Ishikawa (cell line): Measurements from ENCODE around the gene CAMK2D.

ENCODE experiments used
- CEBPB ChIP-seq: IDR thresholded peaks from 2 replicates; pipeline ENCODE4 v1.6.1; 2012
- CREB1 ChIP-seq: IDR thresholded peaks from 2 replicates; pipeline ENCODE4 v1.6.1; 2012; ENCODE audit warnings: low read depth
- EGR1 ChIP-seq: IDR thresholded peaks from 2 replicates; pipeline ENCODE4 v1.6.1; 2012
- EP300 ChIP-seq: IDR thresholded peaks from 2 replicates; pipeline ENCODE4 v1.6.1; 2012; ENCODE audit warnings: borderline replicate concordance
- FOXM1 ChIP-seq: IDR thresholded peaks from 2 replicates; pipeline ENCODE4 v1.6.1; 2012; ENCODE audit warnings: low read depth, borderline replicate concordance
- MAX ChIP-seq: IDR thresholded peaks from 2 replicates; pipeline ENCODE4 v1.6.1; 2012
- NFIC ChIP-seq: IDR thresholded peaks from 2 replicates; pipeline ENCODE4 v1.6.1; 2012
- RAD21 ChIP-seq: IDR thresholded peaks from 2 replicates; pipeline ENCODE4 v1.6.1; 2012; ENCODE audit warnings: low read depth
- REST ChIP-seq: IDR thresholded peaks from 2 replicates; pipeline ENCODE4 v1.6.1; 2012; ENCODE audit warnings: low read depth, mild to moderate bottlenecking
- TAF1 ChIP-seq: IDR thresholded peaks from 2 replicates; pipeline ENCODE4 v1.6.1; 2012; ENCODE audit warnings: low read depth, mild to moderate bottlenecking
- TCF12 ChIP-seq: IDR thresholded peaks from 2 replicates; pipeline ENCODE4 v1.6.1; 2012; ENCODE audit warnings: low read depth
- TEAD4 ChIP-seq: IDR thresholded peaks from 2 replicates; pipeline ENCODE4 v1.6.1; 2012
- USF1 ChIP-seq: IDR thresholded peaks from 2 replicates; pipeline ENCODE4 v1.6.1; 2012
- YY1 ChIP-seq: IDR thresholded peaks from 2 replicates; pipeline ENCODE4 v1.6.1; 2012; ENCODE audit warnings: low read depth
- ZBTB7A ChIP-seq: IDR thresholded peaks from 2 replicates; pipeline ENCODE4 v1.6.1; 2012; ENCODE audit warnings: low read depth

The CAMK2D gene

GRCh38 chr4:113738251-113738650 is 23.3 kb downstream of the CAMK2D start:
- TF ChIP-seq MAX (no peak), CEBPB (no peak), REST (no peak), CREB1 (no peak), TCF12 (no peak), ZBTB7A (no peak), EP300 (no peak)

- TF ChIP-seq EP300 = no peak
- TF ChIP-seq YY1 = no peak
- no peak for TF ChIP-seq REST
- TF ChIP-seq CREB1 = no peak
- no peak for TF ChIP-seq TCF12
- TF ChIP-seq TAF1 = no peak
- no peak for TF ChIP-seq EGR1
- TF ChIP-seq FOXM1 = no peak
- TF ChIP-seq CEBPB = no peak
- no peak for TF ChIP-seq TEAD4
- TF ChIP-seq USF1 = no peak
Measured at GRCh38 chr4:113733685-113734084, 27.9 kb downstream of the CAMK2D start.

- TF ChIP-seq TEAD4 = no peak
- no peak for TF ChIP-seq CREB1
- TF ChIP-seq FOXM1 = no peak
- TF ChIP-seq USF1 = no peak
- TF ChIP-seq EP300 = no peak
- no peak for TF ChIP-seq MAX
- TF ChIP-seq ZBTB7A = no peak
- TF ChIP-seq RAD21 = no peak
- no peak for TF ChIP-seq TAF1
- TF ChIP-seq EGR1 = no peak
- TF ChIP-seq CEBPB = no peak
- no peak for TF ChIP-seq YY1
- TF ChIP-seq NFIC = no peak
- no peak for TF ChIP-seq TCF12
Measured at GRCh38 chr4:113732967-113733527, 28.5 kb downstream of the CAMK2D start.

- TF ChIP-seq NFIC = no peak
- TF ChIP-seq YY1 = no peak
- no peak for TF ChIP-seq CEBPB
- no peak for TF ChIP-seq ZBTB7A
- TF ChIP-seq MAX = no peak
- TF ChIP-seq EGR1 = no peak
- TF ChIP-seq USF1 = no peak
- no peak for TF ChIP-seq REST
- TF ChIP-seq CREB1 = no peak
- TF ChIP-seq EP300 = no peak
- TF ChIP-seq TAF1 = no peak
- no peak for TF ChIP-seq TCF12
- no peak for TF ChIP-seq TEAD4
- no peak for TF ChIP-seq FOXM1
- no peak for TF ChIP-seq RAD21
Measured at GRCh38 chr4:113730467-113731216, 30.9 kb downstream of the CAMK2D start.
